HL-60/S4 (cell line): Measurements from ENCODE around the gene LRPAP1.
"Not testable (repeated sequence)": the region's sequence is repeated elsewhere in the genome, so short reads cannot be mapped to it uniquely, and the experiment has no call there.

ENCODE experiments used
- in situ Hi-C: fragments of 300-500 bp; cut with MboI; formaldehyde crosslinking; loops from 2 replicates; pipeline ENCODE4 v1.14.3; 2022; ENCODE audit warnings: low sequenced_read_pairs

The LRPAP1 gene

GRCh38 chr4:3531879-3532750 lies at the start of gene LRPAP1:
Gene LRPAP1 (minus strand): TSS chr4:3532422. CDS start chr4:3532412, 10 bp downstream.
- in situ Hi-C loops, result no loop called here

GRCh38 chr4:3581334-3582090 lies 49.3 kb upstream of the LRPAP1 start:
- in situ Hi-C loops, result not testable (repeated sequence)

DNA sequence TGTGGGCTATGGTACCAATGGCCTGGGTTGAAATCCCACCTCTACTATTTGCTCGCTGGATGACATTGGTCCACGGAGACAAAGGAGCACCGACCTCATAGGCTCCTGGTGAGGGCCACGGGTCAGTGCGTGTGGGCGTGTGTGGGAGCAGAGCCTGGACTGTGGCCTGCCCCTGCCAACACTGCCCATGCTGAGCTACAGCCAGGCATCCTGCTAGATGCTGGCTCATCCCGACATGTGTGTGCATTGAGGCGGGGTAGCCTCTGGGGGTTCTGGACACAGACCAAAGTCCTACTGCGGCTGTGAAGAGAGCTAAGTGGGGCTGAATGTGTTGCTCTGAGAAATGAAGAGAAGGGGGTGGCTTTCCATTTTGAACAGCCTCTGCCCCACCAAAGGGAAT lies 48.6 kb upstream of the LRPAP1 start:
- in situ Hi-C loops, result not testable (repeated sequence)

GRCh38 chr4:3578527-3579144 lies 46.4 kb upstream of the LRPAP1 start:
- in situ Hi-C loops, result not testable (repeated sequence)

DNA sequence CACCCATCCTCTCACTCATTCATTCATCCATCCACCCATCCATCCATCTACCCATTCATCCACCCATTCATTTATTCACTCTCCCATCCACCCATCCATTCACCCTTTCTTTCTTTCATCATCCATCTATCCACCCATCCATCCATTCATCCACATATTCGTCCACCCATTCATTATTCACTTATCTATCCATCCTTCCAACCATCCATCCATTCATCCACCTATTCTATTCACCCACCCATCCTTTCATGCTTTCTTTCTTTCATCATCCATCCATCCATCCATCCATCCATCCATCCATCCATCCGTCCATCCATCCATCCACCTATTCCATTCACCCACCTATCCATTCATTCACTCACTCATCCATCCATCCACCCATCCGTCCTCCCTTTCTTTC lies 45.8 kb upstream of the LRPAP1 start:
- in situ Hi-C loops, result not testable (repeated sequence)

DNA sequence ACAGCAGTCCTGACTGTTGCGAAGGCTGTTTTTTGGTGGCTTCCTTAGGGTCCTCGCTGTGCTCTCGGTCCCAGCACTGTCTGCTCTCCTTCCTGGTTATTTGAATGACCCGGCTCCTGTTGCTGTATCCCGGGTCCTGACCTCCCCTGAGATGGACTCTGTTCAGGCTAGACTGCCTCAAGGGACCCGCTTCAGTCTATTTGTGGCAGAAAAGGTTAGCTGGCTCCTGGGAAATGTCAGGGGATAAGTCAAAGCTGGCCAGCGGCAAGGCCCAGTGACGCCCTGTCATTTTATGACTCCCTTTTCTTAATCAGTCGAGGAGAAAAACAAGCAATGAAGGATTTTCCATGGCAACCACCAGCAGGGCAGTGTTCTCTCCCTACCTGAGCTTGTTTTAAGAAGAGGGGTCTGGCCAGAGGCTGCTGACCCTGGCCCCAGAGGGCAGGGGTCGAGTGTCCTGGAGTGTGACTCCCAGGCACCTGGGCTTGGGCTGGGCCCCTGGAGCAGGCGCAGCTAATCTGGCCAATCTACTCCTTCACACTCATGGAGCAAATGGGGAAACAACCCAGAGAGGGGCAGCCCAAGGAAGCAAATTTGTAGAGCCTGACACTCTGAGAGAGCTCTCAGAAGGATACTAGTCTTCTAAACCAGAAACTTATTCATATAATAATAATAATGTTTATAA lies 45.1 kb upstream of the LRPAP1 start:
- in situ Hi-C loops, result not testable (repeated sequence)

- in situ Hi-C loops, result not testable (repeated sequence)
Observed at GRCh38 chr4:3576533-3577207, 44.4 kb upstream of the LRPAP1 start.

DNA sequence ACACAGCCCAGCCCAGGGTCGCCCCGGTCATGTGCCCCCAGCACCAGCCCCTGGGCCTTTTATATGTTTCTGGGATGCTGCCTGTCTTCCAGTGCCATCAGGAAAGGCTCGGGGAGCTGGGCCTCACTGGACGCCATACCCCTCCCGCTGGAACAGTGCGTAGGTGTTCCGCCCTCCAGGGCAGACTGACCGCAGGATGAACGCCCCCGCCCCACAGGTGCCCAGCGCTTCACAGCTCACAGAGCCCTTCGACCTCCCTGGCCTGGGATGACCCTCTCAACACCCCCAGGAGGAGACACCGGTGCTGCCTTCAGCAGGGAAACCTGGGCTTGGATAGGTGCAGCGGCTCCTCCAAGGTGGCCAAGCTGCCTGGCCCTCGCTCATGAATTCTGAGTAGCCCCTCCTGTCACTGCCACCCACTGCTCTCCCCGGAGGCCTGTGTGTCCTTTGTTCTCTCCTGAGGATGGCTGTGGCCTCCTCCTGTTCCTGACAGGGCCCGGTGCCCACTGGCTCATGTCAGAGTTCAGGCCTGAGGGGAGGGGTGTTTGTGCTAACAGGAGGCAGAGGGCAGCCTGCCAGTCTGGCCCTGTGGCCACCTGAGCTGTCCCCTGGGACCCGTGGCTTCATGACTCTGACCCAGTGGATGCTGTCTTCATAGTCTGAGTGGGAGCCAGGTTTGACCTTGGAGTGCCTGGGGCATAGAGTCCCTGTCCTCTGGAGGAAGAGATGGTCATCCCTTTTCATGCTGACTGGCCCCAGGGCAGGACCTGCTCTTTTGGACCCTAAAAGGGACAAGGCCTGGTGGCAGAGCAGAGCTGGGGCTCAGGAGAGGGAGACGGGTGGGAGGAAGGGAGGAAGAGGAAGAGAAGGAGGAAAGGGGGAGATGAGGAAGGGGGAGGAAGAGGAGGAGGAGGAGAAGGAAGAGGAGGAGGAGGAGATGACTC lies 43.5 kb upstream of the LRPAP1 start:
- in situ Hi-C loops, result not testable (repeated sequence)

GRCh38 chr4:3574865-3575264 lies 42.6 kb upstream of the LRPAP1 start:
- in situ Hi-C loops, result not testable (repeated sequence)

- in situ Hi-C loops, result not testable (repeated sequence)
Observed at GRCh38 chr4:3574346-3574745, 42.1 kb upstream of the LRPAP1 start.

GRCh38 chr4:3573131-3573530 lies 40.9 kb upstream of the LRPAP1 start:
- in situ Hi-C loops, result no loop called here

GRCh38 chr4:3572363-3572762 lies 40.1 kb upstream of the LRPAP1 start:
- in situ Hi-C loops, result no loop called here

GRCh38 chr4:3571921-3572320 lies 39.7 kb upstream of the LRPAP1 start:
- in situ Hi-C loops, result no loop called here

GRCh38 chr4:3570923-3571322 lies 38.7 kb upstream of the LRPAP1 start:
- in situ Hi-C loops, result not testable (repeated sequence)

DNA sequence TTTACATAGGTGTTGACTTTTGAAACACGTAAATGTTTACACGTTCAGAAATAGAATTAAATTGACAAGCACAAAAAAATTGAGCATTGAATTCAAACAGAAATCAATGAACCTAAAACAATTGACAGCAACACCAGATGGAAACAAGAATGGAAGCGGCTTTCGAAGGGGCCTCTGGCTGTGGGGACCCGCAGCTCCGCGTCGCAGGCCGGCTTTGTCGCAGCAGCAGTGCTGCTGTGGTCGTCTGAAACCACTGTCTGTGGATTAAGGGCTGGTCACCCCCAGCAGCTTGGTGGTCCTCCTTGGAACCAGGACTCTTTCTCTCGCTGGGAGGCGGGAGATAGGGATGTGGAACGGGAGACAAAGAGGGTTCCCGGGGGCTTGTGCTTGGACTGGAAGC lies 37.4 kb upstream of the LRPAP1 start:
- in situ Hi-C loops, result not testable (repeated sequence)

DNA sequence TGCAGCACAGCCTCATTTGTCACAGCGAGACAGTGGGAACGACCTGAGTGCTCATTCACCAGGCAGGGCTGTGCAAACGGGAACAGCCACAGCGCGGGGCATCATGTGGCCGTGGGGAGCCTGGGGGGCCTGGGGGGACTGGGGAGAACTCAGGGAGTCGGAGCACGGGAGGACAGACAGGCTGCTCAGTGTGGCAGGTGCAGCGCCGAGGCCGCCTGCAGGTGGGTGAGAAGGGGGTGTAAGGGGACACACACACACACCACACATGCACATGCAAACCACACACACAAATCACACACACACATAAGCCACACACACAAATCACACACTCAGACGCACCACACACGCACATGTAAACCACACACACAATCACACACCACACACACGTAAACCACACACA lies 34.5 kb upstream of the LRPAP1 start:
- in situ Hi-C loops, result not testable (repeated sequence)

DNA sequence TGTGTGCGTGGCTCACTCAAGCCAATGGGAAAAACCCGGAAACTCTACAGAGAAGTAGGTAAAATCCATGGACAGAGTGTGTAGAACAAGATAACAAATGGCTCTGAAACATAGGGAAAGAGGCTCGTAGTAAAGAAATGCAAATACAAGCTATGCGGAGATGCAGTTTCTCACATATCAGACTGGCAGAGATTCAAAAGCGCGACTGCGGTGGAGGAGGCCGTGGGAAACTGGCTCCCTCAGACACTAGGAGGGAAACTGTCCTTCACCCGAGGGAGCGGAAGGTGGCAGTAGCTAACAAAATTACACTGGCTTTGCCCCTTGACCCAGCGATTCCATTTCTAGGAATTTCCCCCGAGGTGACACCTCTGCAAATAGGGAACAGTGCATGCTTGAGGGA lies 34.1 kb upstream of the LRPAP1 start:
- in situ Hi-C loops, result not testable (repeated sequence)

DNA sequence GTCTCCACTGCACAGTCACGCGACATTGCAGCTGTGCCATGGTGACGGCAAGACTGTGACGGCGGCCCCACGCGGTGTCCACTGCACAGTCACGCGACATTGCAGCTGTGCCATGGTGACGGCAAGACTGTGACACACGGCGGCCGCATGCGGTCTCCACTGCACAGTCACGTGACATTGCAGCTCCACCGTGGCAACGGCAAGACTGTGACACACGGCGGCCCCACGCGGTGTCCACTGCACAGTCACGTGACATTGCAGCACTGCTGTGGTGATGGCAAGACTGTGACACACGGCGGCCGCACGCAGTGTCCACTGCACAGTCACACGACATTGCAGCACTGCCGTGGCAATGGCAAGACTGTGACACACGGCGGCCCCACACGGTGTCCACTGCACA lies 32.7 kb upstream of the LRPAP1 start:
- in situ Hi-C loops, result not testable (repeated sequence)

GRCh38 chr4:3563403-3563802 lies 31.2 kb upstream of the LRPAP1 start:
- in situ Hi-C loops, result no loop called here
